Right ventricle myocardium inferior (tissue), 1 donor: ENCODE data around the gene ACSM3. TPM values are rescaled to one million over a fixed set of nuclear protein-coding genes. Genes with fewer than 3 reads are reported as not detected.
A peak's percentile ranks its signal among the peaks of the same experiment; 100 is the strongest.
"Not testable (repeated sequence)": the region's sequence is repeated elsewhere in the genome, so short reads cannot be mapped to it uniquely, and the experiment has no call there.

Source experiments
- ATAC-seq: fragments of 200-7000 bp; cut with Tn5 transposase; one replicate; pipeline ENCODE4 v1.9.1; 2020; ENCODE audit warnings: mild to moderate bottlenecking, moderate library complexity
- DNase-seq: peaks from one replicate; pipeline ENCODE4 v3.0.0; 2021; ENCODE audit errors: missing footprints
- intact Hi-C: fragments of 100-400 bp; cut with DNase I; formaldehyde crosslinking; loops from one replicate; pipeline ENCODE4 v1.11.0; 2022
- total RNA-seq: library from RNA; stranded (reverse); fragmentation: NEBNext Ultra II Directional; extraction: Animal tissue kit (Norgen Biotek cat#: 25700); gene quantifications from one replicate; pipeline ENCODE4 v1.2.1, GENCODE V29; 2021
- donor health status: DM: no; HTN: yes; CAD: no; lungs with severe emphysema.

The ACSM3 gene
- total RNA-seq, 1 donor from 2014 or later: 9.4 TPM

DNA sequence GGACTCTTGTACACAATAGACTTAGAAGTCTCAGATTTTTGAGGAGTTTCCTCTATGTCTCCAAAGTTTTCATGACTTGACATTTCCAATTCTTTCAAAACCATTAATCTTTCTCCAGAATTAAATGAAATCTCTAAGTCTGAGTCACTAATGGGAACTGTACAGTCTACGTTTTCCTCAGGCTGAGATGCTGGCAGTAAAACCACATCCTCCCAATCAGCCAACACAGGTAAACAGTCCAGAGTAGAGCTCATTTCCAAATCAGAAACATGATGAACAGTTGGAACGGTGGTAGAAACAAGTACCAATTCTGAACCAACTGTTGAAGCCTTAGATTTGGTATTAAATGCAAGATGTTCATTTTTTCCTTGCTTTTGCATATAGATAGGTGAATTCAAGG lies 34.5 kb downstream of the ACSM3 start:
- no peak for ATAC-seq
- intact Hi-C loops: loop anchor here (2.0 kb wide), 1 partner anchor 284 kb away; no protein-coding TSS in a partner anchor
- no peak for DNase-seq

DNA sequence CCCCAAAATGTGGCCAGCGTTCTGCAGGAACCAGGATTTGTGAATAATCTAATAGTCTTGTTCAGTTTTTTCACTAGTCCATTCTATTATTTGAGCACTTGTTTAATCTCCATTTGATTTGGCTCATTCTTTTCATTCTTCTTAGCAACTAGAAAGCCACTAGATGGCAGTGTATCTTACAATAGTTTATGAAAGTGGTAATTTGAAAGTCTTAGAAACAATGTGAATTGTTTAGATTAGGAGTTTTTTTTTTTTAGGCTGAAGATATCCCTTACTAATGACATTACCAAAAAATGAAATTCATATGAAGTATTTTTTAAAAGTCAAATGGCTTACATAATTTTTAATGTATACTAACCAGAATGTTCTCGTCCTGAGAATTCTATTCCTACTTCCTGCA lies 35.8 kb downstream of the ACSM3 start:
- intact Hi-C loops: loop anchor here (2.0 kb wide), 1 partner anchor 283 kb away; no protein-coding TSS in a partner anchor
- ATAC-seq (no peak), DNase-seq (no peak)

DNA sequence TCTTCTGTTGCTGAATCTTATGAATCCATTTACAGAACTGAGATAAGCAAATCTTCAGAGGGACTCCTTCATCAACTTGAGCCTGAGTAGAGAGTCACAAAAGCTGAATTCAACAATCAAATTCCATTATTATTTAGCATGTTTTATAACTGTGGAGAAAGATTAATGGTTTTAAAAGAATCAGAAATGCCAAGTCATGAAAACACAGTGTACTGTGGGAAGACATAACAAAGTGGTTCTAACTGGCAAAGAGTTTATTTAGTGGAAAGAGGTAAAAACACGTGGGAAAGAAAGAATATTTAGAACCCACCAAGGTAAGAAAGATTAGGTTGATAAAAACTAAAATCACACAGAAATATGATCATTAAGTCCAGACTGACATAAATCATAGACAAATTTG lies 37.5 kb downstream of the ACSM3 start:
- ATAC-seq: no peak
- no peak for DNase-seq
- intact Hi-C loops: no loop called here

DNA sequence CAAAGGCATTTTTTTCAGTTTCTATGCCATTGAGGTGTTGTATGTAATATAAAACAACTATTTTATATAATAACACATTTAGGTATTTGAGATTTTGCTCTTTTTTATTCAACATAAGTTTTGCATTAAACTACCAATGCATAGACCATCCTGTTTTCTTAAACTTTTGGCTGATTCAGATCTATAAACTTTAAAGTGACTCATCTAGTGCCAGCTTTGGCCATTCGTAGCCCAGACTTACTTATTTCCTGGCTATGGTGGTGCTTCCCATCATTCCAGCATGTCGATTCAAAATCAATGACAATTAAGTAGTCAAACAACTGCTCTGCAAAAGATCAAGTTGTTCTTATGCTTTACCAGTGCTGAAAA lies 39.4 kb downstream of the ACSM3 start:
- DNase-seq (no peak), ATAC-seq (no peak)
- intact Hi-C loops: no loop called here

DNA sequence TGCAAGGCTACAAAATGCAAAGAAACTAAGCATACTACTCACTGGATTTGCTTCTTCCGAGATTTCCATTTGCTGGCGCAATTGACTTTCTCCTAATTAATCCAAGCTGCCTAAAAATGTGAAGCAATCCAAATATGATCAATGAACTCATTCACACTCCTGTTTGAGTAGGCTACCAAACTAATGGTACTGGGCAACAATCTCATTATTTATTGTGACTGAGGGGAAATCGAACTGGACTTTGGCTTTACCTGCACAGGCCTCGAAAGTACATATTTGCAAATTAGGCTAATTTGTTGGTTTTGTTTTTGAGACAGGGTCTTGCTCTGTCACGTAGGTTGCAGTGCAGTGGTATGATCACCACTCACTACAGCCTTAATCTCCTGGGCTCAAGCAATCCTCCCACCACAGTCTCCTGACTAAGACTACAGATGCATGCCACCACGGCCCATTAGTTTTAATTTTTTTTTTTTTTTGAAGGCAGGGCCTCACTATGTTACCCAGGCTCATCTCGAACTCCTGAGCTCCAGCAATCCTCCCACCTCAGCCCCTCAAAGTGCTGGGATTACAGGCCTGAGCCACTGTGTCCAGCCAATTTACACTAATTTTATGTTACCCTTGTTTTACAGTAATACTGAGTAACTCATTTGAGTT lies 39.9 kb downstream of the ACSM3 start:
- intact Hi-C loops: no loop called here
- ATAC-seq (no peak), DNase-seq (no peak)

DNA sequence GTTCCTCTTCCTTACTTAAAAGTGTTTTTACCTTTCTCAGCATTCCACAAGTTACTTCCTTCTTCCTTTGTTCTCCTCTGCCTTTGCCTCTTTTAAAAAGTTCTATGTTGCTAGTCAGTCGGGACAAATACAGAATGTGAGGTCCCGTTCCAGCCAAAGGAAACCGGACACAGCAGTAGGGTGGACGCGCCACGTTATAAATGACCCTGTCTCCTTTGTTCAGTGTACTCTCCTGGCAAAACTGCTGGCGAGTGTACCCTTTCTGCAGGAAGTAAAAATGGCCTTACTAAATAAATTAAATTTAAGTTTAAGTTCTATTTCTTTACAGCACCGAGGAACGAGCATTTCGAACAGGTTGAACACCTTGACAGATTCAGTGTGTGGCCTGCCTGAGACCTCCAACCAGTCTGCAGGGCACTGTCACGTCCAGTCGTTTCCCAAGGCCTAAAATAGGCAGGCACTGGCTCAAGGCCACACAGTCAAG lies 41.9 kb downstream of the ACSM3 start:
- intact Hi-C loops: loop anchor here (2.0 kb wide), 1 partner anchor 45 kb away; no protein-coding TSS in a partner anchor
- DNase-seq, ATAC-seq: not testable (repeated sequence)

DNA sequence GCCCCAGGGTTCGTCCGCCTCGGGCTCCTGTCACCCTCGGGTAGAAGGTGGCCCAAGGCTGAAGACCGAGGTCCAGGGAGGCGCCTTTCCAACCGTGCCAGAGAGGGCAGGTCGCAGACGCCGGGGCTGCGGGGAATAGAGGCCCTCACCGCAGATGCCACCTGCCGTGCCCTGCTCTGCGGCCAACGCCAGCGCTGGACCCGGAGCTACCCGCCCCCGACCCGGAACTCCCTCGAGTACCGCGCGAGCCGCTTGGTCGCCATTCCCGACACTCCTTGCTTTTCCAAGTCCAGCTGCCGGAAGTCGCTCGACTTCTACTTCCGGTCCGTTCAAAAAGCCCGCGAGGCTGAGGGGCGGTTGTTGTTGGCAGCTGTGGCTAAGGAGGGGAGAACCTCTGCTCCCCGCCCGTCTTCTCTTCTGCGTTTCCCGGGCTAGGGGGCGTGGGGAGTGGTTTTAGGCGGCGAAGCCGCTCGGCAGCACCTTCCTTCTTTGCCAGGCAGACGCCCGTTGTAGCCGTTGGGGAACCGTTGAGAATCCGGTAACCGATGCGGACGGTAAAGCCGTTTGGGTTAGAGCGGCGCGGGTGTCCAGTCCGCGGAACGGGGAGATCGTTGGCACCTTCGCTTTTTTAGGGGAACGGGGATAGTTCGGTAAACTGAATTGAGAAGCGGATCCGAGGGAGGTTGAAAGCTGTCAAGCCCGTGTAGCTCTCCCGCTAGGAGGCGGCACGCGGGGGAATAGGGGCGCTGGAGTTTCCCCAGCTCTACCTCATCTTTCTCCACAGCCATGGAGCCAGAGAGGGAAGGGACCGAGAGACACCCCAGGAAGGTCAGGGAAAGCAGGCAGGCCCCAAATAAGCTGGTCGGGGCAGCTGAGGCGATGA lies 42.6 kb downstream of the ACSM3 start, which contains the start of the genes ERI2 and REXO5:
Gene ERI2, minus strand, starts transcription at position 305 of the 883 bp plus-strand sequence. Its CDS starts 42 bp downstream, at position 263.
Gene REXO5, plus strand, starts transcription at position 360 of the 883 bp plus-strand sequence. Its CDS starts 427 bp downstream, at position 787.
- intact Hi-C loops: loop anchor here (2.0 kb wide), 1 partner anchor 44 kb away; no protein-coding TSS in a partner anchor
- peak; percentile 94 for ATAC-seq
- DNase-seq: peak; percentile 93

DNA sequence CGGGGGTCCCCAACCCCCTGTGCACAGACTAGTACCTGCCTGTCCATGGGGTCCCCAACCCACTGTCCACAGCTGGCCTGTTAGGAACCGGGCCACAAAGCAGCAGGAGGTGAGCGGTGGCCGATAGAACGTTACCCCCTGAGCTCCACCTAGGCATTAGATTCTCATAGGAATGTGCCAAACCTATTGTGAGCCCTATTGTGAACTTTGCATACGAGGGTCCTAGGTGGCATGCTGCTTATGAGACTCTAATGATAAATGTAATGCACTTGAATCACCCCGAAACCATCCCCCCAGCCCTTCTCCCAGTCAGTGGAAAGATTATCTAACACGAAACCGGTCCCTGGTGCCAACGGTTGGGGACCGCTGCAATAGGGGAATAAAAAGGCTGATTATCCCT lies 44.0 kb downstream of the ACSM3 start:
- DNase-seq (no peak), ATAC-seq (no peak)
- intact Hi-C loops: loop anchor here (2.0 kb wide), 1 partner anchor 43 kb away; no protein-coding TSS in a partner anchor

DNA sequence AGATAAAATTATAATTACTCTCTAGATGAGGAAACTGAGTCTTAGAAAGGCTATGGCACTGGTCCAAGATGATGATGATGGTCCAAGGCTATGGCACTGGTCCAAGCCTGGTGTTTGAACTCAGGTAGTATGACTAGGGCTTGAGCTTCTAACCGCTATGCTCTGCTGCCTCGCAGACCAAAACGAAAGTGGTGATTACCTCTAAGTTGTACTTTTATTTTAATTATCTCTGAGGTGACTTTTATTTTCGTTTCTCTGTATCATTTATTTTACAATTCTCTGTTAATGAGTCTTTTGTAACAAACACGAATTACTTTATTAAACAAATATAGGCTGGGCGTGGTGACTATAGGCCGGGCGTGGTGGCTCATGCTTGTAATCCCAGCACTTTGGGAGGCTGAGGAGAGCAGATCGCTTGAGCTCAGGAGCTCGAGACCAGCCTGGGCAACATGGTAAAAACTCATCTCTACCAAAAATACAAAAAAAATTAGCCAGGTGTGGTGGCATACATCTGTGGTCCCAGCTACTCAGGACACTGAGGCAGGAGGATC lies 48.1 kb downstream of the ACSM3 start:
- ATAC-seq (no peak), DNase-seq (no peak)
- intact Hi-C loops: no loop called here

DNA sequence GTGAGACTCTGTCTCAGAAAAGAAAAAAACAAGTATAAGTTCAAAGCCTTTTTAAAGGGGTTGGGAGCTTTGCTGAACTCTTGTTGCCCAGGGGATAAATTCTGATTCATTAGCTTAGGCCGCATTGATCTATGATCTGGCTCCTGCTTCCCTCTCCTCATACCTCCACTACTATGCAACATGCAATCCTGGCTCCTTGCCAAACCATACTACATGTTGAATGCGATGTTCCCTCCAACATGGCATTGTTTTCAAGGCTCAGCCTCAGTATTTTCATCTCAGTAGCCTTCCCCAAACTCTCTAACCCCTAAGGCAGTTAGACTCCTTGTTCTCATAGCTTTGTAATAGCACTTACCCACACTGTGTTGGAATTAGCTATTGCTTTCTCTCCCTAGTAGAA lies 48.7 kb downstream of the ACSM3 start:
- DNase-seq (no peak), ATAC-seq (no peak)
- intact Hi-C loops: no loop called here

DNA sequence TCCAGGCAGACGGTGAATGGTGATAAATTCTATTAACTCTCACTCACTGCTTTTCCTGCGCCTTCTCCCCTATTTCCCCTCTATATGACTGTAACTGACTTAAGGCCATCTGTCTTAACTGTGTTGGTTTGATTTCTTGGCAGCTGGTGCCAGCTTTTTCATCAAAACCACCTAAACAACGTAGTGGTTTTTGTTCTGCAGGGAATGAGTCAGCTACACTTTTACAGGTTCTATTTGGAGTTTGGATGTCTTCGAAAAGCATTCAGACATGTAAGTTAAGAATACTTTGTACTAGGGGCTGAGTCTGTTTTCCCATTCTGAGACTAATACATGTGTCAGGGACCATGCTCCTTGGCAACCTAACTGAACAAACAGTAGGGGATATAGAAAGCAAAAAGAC lies 51.0 kb downstream of the ACSM3 start:
- intact Hi-C loops: no loop called here
- ATAC-seq (no peak), DNase-seq (no peak)

DNA sequence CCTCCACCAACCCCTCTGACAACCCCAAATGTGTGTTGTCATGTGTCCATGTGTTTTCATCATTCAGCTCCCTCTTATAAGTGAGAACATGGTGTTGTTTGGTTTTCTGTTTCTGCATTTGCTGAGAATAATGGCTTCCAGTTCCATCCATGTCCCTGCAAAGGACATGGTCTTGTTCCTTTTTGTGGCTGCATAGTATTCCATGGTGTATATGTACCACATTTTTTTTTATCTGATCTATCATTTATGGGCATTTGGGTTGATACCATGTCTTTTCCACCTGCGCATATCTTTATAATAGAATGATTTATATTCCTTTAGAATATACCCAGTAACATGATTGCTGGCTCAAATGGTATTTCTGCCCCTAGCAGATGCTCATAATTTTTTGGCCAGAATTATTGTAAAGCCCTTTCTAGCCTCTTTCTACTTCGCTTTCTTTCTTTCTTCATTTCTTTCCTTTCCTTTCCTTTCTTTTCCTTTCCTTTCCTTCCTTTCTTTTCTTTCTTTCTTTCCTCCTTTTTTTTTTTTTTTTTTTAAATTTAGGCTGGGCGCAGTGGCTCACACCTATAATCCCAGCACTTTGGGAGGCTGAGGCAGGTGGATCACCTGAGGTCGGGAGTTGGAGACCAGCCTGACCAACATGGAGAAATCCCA lies 55.2 kb downstream of the ACSM3 start:
- intact Hi-C loops: no loop called here
- DNase-seq: no peak
- ATAC-seq: no peak

DNA sequence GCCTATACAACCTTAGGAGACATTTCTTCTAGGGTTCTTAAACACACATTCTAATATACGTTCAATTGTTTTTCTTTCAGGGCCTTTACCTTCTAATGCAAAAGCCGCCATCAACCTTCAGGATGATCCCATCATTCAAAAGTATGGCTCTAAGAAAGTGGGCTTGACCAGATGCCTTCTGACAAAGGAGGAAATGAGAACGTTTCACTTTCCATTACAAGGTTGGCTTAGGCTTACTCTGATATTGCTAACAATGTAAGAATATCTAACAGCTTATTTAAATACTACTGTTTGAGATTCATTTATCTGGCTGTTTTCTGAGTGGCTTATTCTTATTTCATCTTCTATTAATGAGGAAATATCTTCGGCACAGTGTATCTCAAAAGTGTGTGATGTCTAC lies 57.9 kb downstream of the ACSM3 start:
- intact Hi-C loops: no loop called here

DNA sequence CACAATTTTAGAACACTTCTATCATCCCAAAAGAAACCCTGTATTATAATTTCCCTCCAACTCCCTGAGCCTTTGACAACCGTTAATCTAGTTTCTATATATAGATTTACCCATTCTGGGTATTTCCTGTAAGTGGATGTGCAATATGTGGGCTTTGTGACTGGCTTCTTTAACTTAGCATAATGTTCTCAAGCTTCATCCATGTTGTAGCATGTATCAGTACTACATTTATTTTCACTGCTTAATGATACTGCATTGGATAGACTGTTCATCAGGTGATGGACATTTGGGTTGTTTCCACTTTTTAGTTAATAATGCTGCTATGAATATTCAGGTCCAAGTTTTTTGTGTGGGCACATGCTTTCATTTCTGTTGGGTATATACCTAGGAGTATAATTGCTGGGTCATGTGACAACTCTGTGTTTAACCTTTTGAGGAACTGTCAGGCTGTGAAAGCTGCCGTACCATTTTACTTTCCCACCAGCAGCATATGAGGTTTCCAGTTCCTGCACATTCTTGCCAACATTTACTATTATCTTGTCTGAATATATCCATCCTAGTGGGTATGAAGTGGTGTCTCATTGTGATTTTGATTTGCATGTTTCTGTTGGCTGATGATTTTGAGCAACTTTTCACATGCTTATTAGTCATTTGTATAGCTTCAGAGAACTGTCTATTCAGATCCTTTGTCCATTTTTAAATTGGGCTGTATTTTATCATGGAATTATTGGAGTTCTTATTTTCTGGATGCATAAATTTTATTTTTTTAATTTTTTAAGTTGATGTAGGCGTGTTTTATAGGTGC lies 58.9 kb downstream of the ACSM3 start:
- ATAC-seq (no peak), DNase-seq (no peak)
- intact Hi-C loops: no loop called here

More for the DNA sequence above, 57.9 kb downstream of the ACSM3 start:
- DNase-seq (no peak), ATAC-seq (no peak)

DNA sequence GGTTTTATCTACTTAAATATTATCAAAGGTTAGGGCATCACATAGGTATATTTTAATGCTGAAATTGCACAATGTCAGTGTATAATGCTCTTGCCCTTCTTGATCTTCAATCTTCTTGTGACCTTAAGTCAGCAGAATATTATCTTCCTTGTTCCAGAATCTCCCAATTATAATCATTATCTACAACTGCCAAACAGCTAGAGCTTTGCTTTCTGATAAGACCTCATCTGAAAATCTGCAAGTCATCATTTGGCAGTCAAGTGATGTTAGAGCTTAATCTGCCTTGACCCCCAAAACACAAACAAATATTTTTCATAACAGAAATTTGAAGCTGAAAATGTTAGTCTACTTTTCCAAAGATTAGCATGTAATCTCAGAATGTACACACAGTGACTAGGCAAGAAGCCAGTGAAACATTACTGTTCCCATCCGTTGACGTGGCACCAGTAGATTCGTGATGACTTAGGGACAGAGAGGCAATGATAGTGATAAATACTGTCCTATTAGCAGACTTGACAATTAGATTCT lies 62.3 kb downstream of the ACSM3 start:
- DNase-seq (no peak), ATAC-seq (no peak)
- intact Hi-C loops: no loop called here

DNA sequence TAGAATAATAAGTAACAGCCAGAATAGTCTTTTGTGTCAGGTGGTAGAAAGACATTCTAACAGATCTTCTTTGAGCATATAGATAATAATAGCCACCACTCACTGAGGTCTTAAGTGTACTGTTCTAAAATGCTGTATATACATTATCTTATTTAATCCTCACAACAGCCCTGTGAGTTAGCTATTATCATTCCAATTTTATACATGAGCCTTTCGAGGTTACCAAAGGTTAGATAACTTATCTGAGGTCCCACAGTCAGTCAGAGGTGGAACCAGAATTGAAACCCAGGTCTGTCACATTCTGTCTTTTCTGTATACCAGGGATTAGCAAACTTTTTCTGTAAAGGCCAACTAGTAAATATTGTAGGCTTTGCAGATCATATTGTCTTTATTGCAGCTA lies 65.7 kb downstream of the ACSM3 start:
- ATAC-seq (no peak), DNase-seq (no peak)
- intact Hi-C loops: no loop called here

DNA sequence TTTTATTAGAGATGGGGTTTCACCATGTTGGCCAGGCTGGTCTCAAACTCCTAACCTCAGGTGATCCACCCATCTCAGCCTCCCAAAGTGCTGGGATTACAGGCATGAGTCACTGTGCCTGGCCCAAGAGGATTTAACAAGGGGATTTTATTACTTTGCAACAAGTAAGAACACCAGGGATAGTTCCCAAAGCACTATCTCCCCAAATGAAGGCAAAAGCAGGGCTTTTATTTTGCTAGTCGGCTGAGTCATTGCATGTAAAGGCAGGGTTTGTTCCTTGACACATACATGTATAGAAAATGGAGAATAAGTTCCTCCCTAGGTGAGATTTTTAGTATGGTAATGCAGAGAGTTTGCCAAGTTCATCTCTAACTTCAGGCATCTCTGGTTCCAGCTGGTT lies 66.6 kb downstream of the ACSM3 start:
- ATAC-seq (no peak), DNase-seq (no peak)
- intact Hi-C loops: no loop called here

DNA sequence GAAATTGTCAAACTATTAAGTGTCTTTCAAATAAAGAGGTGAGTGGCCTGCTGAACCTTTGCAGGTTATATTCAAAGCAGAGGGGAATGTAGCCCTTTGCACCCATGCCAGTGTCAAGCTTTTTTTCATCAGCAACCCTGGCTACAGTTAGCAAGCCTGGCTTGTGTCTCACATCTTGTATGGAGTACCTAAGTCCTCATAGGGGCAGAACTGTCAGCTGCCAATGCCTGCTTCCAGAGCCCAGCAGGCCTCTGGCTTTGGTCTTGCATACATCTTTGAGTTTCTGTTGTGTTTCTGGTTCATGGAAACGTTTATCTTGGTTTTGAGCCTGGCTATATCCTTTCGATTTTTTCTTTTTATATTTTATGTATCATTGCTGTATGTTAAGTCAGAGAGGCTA lies 69.3 kb downstream of the ACSM3 start:
- ATAC-seq (peak; percentile 43), DNase-seq (no peak)
- intact Hi-C loops: no loop called here
